Measurements from ENCODE around the gene MYO3B. TPM values are rescaled to one million over a fixed set of nuclear protein-coding genes. Genes with fewer than 3 reads are reported as not detected.
"Not testable (repeated sequence)": the region's sequence is repeated elsewhere in the genome, so short reads cannot be mapped to it uniquely, and the experiment has no call there.

Gene MYO3B
- polyA plus RNA-seq, 3 donors from 2014 or later: not detected

GRCh38 chr2:170618948-170619347, 441.0 kb downstream of the MYO3B start:
- H3K27ac Mint-ChIP-seq; DNase-seq; H3K4me1 Mint-ChIP-seq; H3K4me3 Mint-ChIP-seq; H3K36me3 Mint-ChIP-seq; H3K27me3 Mint-ChIP-seq (ENCODE audit: low read depth in 3 of 3): not testable (repeated sequence)
- peaks cover 1 to 15% (median 11%) of the 10 kb centered on the region in 6 donors for H3K9me3 Mint-ChIP-seq

- H3K27me3 Mint-ChIP-seq (ENCODE audit: low read depth in 3 of 3): peaks cover 2 to 11% (median 4%) of the 10 kb centered on the region in 3 donors
- not testable (repeated sequence) for DNase-seq, H3K4me3 Mint-ChIP-seq, H3K27ac Mint-ChIP-seq, H3K4me1 Mint-ChIP-seq, H3K9me3 Mint-ChIP-seq, H3K36me3 Mint-ChIP-seq
These were observed 457.1 kb downstream of the MYO3B start for GRCh38 chr2:170635094-170635493.

- DNase-seq: no peak
- Mint-ChIP-seq H3K4me3 (no peak overlapping the region), H3K36me3 (no peaks in the 10 kb centered on the region), H3K4me1 (no peaks in the 10 kb centered on the region), H3K27me3 (ENCODE audit: low read depth in 3 of 3) (peaks cover 3 to 5% (median 4%) of the 10 kb centered on the region in 3 donors), H3K27ac (no peak overlapping the region), H3K9me3 (peaks cover 0 to 1% (median 0%) of the 10 kb centered on the region in 6 donors)
These were observed 461.7 kb downstream of the MYO3B start for GRCh38 chr2:170639635-170640034.

GRCh38 chr2:170641961-170642360, 464.0 kb downstream of the MYO3B start:
- Mint-ChIP-seq H3K9me3 (no peaks in the 10 kb centered on the region), H3K27me3 (ENCODE audit: low read depth in 3 of 3) (peaks cover 2 to 4% (median 3%) of the 10 kb centered on the region in 3 donors)

GRCh38 chr2:170643346-170643745, 465.4 kb downstream of the MYO3B start:
- peaks cover 2 to 4% (median 3%) of the 10 kb centered on the region in 3 donors for H3K27me3 Mint-ChIP-seq (ENCODE audit: low read depth in 3 of 3)
- H3K9me3 Mint-ChIP-seq: no peaks in the 10 kb centered on the region
- no peak overlapping the region for H3K4me3 Mint-ChIP-seq
- no peak overlapping the region for H3K27ac Mint-ChIP-seq
- H3K4me1 Mint-ChIP-seq: no peaks in the 10 kb centered on the region
- no peak for DNase-seq
- H3K36me3 Mint-ChIP-seq: no peaks in the 10 kb centered on the region

More at GRCh38 chr2:170641961-170642360, 464.0 kb downstream of the MYO3B start:
- H3K27ac Mint-ChIP-seq: no peak overlapping the region
- H3K4me1 Mint-ChIP-seq: no peaks in the 10 kb centered on the region
- H3K36me3 Mint-ChIP-seq: no peaks in the 10 kb centered on the region
- no peak overlapping the region for H3K4me3 Mint-ChIP-seq
- no peak for DNase-seq

- Mint-ChIP-seq H3K4me1 (no peaks in the 10 kb centered on the region), H3K9me3 (no peaks in the 10 kb centered on the region), H3K27me3 (ENCODE audit: low read depth in 3 of 3) (peaks cover 0 to 5% (median 2%) of the 10 kb centered on the region in 3 donors), H3K36me3 (no peaks in the 10 kb centered on the region), H3K4me3 (no peak overlapping the region), H3K27ac (no peak overlapping the region)
- no peak for DNase-seq
These were observed 469.9 kb downstream of the MYO3B start for GRCh38 chr2:170647741-170648436.

- H3K4me1 Mint-ChIP-seq: no peaks in the 10 kb centered on the region
- peaks cover 0 to 5% (median 2%) of the 10 kb centered on the region in 3 donors for H3K27me3 Mint-ChIP-seq (ENCODE audit: low read depth in 3 of 3)
- H3K4me3 Mint-ChIP-seq: no peak overlapping the region
- H3K36me3 Mint-ChIP-seq: no peaks in the 10 kb centered on the region
- H3K27ac Mint-ChIP-seq: no peak overlapping the region
- no peak for DNase-seq
- no peaks in the 10 kb centered on the region for H3K9me3 Mint-ChIP-seq
These were observed 473.8 kb downstream of the MYO3B start for GRCh38 chr2:170651624-170652325.

- no peak overlapping the region for H3K4me3 Mint-ChIP-seq
- no peaks in the 10 kb centered on the region for H3K4me1 Mint-ChIP-seq
- H3K27me3 Mint-ChIP-seq (ENCODE audit: low read depth in 3 of 3): peaks cover 0 to 5% (median 2%) of the 10 kb centered on the region in 3 donors
- no peaks in the 10 kb centered on the region for H3K9me3 Mint-ChIP-seq
- DNase-seq: no peak
- H3K36me3 Mint-ChIP-seq: no peaks in the 10 kb centered on the region
- no peak overlapping the region for H3K27ac Mint-ChIP-seq
These were observed 474.9 kb downstream of the MYO3B start for GRCh38 chr2:170652637-170653417.

- Mint-ChIP-seq H3K4me1 (no peaks in the 10 kb centered on the region), H3K9me3 (no peaks in the 10 kb centered on the region), H3K4me3 (no peak overlapping the region), H3K36me3 (no peaks in the 10 kb centered on the region), H3K27ac (no peak overlapping the region), H3K27me3 (ENCODE audit: low read depth in 3 of 3) (peaks cover 1 to 5% (median 2%) of the 10 kb centered on the region in 3 donors)
- DNase-seq: no peak
These were observed 478.7 kb downstream of the MYO3B start for GRCh38 chr2:170656669-170657068.

- no peaks in the 10 kb centered on the region for H3K9me3 Mint-ChIP-seq
- H3K27ac Mint-ChIP-seq: no peak overlapping the region
- no peaks in the 10 kb centered on the region for H3K4me1 Mint-ChIP-seq
- no peak for DNase-seq
- H3K4me3 Mint-ChIP-seq: no peak overlapping the region
- no peaks in the 10 kb centered on the region for H3K36me3 Mint-ChIP-seq
- peaks cover 1 to 8% (median 2%) of the 10 kb centered on the region in 3 donors for H3K27me3 Mint-ChIP-seq (ENCODE audit: low read depth in 3 of 3)
These were observed 482.5 kb downstream of the MYO3B start for GRCh38 chr2:170660409-170660808.

- Mint-ChIP-seq H3K36me3 (no peaks in the 10 kb centered on the region), H3K4me1 (no peaks in the 10 kb centered on the region), H3K27me3 (ENCODE audit: low read depth in 3 of 3) (peaks cover 1 to 6% (median 2%) of the 10 kb centered on the region in 3 donors), H3K4me3 (no peak overlapping the region), H3K9me3 (no peaks in the 10 kb centered on the region), H3K27ac (no peak overlapping the region)
- no peak for DNase-seq
These were observed 487.8 kb downstream of the MYO3B start for GRCh38 chr2:170665743-170666142.

GRCh38 chr2:170669909-170670308, 492.0 kb downstream of the MYO3B start:
- no peak overlapping the region for H3K4me3 Mint-ChIP-seq
- no peaks in the 10 kb centered on the region for H3K9me3 Mint-ChIP-seq
- DNase-seq: no peak
- H3K27me3 Mint-ChIP-seq (ENCODE audit: low read depth in 3 of 3): peaks cover 1 to 3% (median 2%) of the 10 kb centered on the region in 3 donors
- H3K27ac Mint-ChIP-seq: no peak overlapping the region
- no peaks in the 10 kb centered on the region for H3K36me3 Mint-ChIP-seq
- H3K4me1 Mint-ChIP-seq: no peaks in the 10 kb centered on the region

GRCh38 chr2:170670651-170671050, 492.7 kb downstream of the MYO3B start:
- H3K4me1 Mint-ChIP-seq: no peaks in the 10 kb centered on the region
- peaks cover 0 to 3% (median 3%) of the 10 kb centered on the region in 3 donors for H3K27me3 Mint-ChIP-seq (ENCODE audit: low read depth in 3 of 3)
- H3K9me3 Mint-ChIP-seq: no peaks in the 10 kb centered on the region
- H3K36me3 Mint-ChIP-seq: no peaks in the 10 kb centered on the region
- H3K27ac Mint-ChIP-seq: no peak overlapping the region
- no peak overlapping the region for H3K4me3 Mint-ChIP-seq
- DNase-seq: no peak

GRCh38 chr2:170671079-170671478, 493.1 kb downstream of the MYO3B start:
- no peaks in the 10 kb centered on the region for H3K36me3 Mint-ChIP-seq
- peaks cover 0 to 3% (median 3%) of the 10 kb centered on the region in 3 donors for H3K27me3 Mint-ChIP-seq (ENCODE audit: low read depth in 3 of 3)
- no peak overlapping the region for H3K4me3 Mint-ChIP-seq
- DNase-seq: no peak
- H3K27ac Mint-ChIP-seq: no peak overlapping the region
- H3K9me3 Mint-ChIP-seq: no peaks in the 10 kb centered on the region
- H3K4me1 Mint-ChIP-seq: no peaks in the 10 kb centered on the region

Measured in immature natural killer cell (primary cell).